ENCODE results near the gene RAG2.

DNA sequence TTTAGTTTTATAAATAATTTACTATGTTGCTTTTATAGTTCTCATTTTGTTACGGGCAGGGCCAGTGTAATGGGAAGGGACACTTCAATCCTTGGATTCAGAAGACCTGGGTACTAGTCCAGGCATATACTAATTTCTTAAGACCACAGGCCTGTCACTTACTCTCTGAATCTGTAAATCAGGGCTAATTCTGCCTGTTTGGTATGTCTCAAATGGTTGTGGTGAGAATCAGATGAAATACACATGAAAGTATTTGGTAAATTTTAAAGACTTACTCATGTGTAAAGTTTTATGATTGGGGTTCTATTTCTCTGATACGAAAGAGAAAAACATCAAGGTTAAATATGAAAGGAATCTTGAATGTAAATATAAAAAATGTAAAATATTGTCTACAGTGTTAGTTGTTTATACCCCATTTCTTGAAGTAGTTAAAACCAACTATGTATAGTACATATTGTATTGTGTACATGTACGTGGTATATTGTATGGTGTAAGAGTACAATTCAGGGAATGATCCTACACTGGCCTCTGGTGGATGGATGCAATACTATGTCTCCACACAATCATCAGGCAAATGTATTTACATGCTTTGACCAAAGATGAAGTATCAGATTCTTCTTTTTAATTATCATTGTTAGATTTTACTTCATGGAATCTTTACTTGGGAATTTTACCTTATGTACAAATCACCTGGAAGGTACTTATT lies 24.5 kb upstream of the RAG2 start:
- TF ChIP-seq CTCF (IDR thresholded peaks at IDR 0.05): no peak
- no peak for TF ChIP-seq POLR2A (IDR thresholded peaks at IDR 0.05)

All from breast epithelium (tissue), 3 donors.